Activated CD8-positive, alpha-beta T cell treated with anti-CD3 and anti-CD28 coated beads for 36 hours (primary cell): ENCODE data around the gene CALY. TPM values are rescaled to one million over a fixed set of nuclear protein-coding genes. Genes with fewer than 3 reads are reported as not detected.

ENCODE experiments used
- ATAC-seq: fragments of 200-7000 bp; cut with Tn5 transposase; one replicate; pipeline ENCODE4 v1.10.0; 2021; ENCODE audit warnings: mild to moderate bottlenecking, moderate library complexity
- CTCF ChIA-PET: fragments of 350-600 bp; sonication (Branson Sonifier 250); formaldehyde crosslinking; loops from one replicate; lab custom pipeline; 2021; ENCODE audit warnings: antibody characterized with exemption; lab: Charles Lee
- POLR2A ChIA-PET: fragments of 350-600 bp; sonication (Branson Sonifier 250); formaldehyde crosslinking; loops from one replicate; lab custom pipeline; 2021; ENCODE audit warnings: antibody characterized with exemption; lab: Charles Lee
- DNase-seq: peaks from one replicate; pipeline ENCODE4 v3.0.0-alpha.2; 2020
- H3K27ac Mint-ChIP-seq: one replicate; pipeline ENCODE4 v1.8.0; 2021; ENCODE audit warnings: mild to moderate bottlenecking, mixed read lengths
- H3K27me3 Mint-ChIP-seq: one replicate; pipeline ENCODE4 v1.8.0; 2021; ENCODE audit warnings: mixed read lengths
- H3K36me3 Mint-ChIP-seq: one replicate; pipeline ENCODE4 v1.8.0; 2021; ENCODE audit warnings: low read depth, mixed read lengths
- H3K4me1 Mint-ChIP-seq: one replicate; pipeline ENCODE4 v1.8.0; 2021; ENCODE audit warnings: low read depth, mixed read lengths
- H3K4me3 Mint-ChIP-seq: one replicate; pipeline ENCODE4 v1.8.0; 2021; ENCODE audit warnings: mild to moderate bottlenecking, moderate library complexity, mixed read lengths
- H3K9me3 Mint-ChIP-seq: one replicate; pipeline ENCODE4 v1.8.0; 2021; ENCODE audit warnings: mixed read lengths
- CTCF ChIP-seq: fragments of 200-600 bp; IDR thresholded peaks from one replicate; pipeline ENCODE4 v1.8.0; 2022; ENCODE audit warnings: antibody characterized with exemption, mild to moderate bottlenecking
- intact Hi-C: fragments of 100-400 bp; cut with micrococcal nuclease; formaldehyde crosslinking; loops from one replicate; pipeline ENCODE4 v1.10.0; 2022
- microRNA-seq: library from miRNA; unstranded; fragments of <30 nt; microRNA quantifications from one replicate; pipeline ENCODE4 v1.2.0, GENCODE V29; 2022; ENCODE audit warnings: borderline microRNAs expressed, borderline replicate concordance
- total RNA-seq, 2 experiments: library from RNA; stranded (reverse); gene quantifications; one replicate each; pipeline ENCODE4 v1.2.3, GENCODE V29; 2021

Gene CALY
- total RNA-seq, 2 experiments from 2014 or later = not detected

GRCh38 chr10:133275684-133276092 is 61.0 kb downstream of the CALY start:
- no peaks in the 10 kb centered on the region for H3K9me3 Mint-ChIP-seq
- intact Hi-C loops = no loop called here
- H3K27me3 Mint-ChIP-seq = no peaks in the 10 kb centered on the region

GRCh38 chr10:133274751-133275683 is 61.7 kb downstream of the CALY start:
- ATAC-seq (peak; percentile 70), DNase-seq (peak; percentile 93)
- ChIA-PET CTCF (interaction anchor here (0.8 to 3.0 kb wide), 8 partner anchors 12 to 132 kb away, joined by 3 to 28 read pairs (median 5); no protein-coding TSS in a partner anchor), POLR2A (interaction anchor here (0.6 to 6.1 kb wide), 6 partner anchors 8 to 86 kb away, joined by 3 to 46 read pairs (median 6); no protein-coding TSS in a partner anchor)
- Mint-ChIP-seq H3K27me3 (no peaks in the 10 kb centered on the region), H3K4me3 (peak overlapping the region; percentile 92), H3K9me3 (no peaks in the 10 kb centered on the region), H3K36me3 (peaks cover 7% of the 10 kb centered on the region), H3K27ac (peak overlapping the region; percentile 89), H3K4me1 (peaks cover 25% of the 10 kb centered on the region)
- TF ChIP-seq CTCF = no peak
- intact Hi-C loops = no loop called here

More at GRCh38 chr10:133275684-133276092, 61.0 kb downstream of the CALY start:
- Mint-ChIP-seq H3K4me3 (peak overlapping the region; percentile 92), H3K36me3 (peaks cover 7% of the 10 kb centered on the region), H3K27ac (peak overlapping the region; percentile 89), H3K4me1 (peaks cover 26% of the 10 kb centered on the region)
- peak; percentile 77 for DNase-seq
- peak; percentile 42 for ATAC-seq
- TF ChIP-seq CTCF = peak; percentile 40
- POLR2A ChIA-PET = interaction anchor here (0.6 to 6.1 kb wide), 6 partner anchors 9 to 85 kb away, joined by 3 to 46 read pairs (median 6); no protein-coding TSS in a partner anchor
- CTCF ChIA-PET = interaction anchor here (0.8 to 3.0 kb wide), 8 partner anchors 12 to 54 kb away, joined by 3 to 28 read pairs (median 5); no protein-coding TSS in a partner anchor

Small RNAs within 50 kb of the gene (microRNA-seq; reads per million reads assigned to microRNA genes)
- gene MIR3944 = 1.2 reads per million

Other genes starting within 250 kb of the CALY start
- gene ADGRA1, start 249.0 kb downstream of the CALY start, total RNA-seq = not detected
- not detected for gene KNDC1, start 176.7 kb downstream of the CALY start, total RNA-seq
- not detected for gene UTF1, start 106.7 kb downstream of the CALY start, total RNA-seq
- gene VENTX, start 99.0 kb downstream of the CALY start, total RNA-seq = under 1 TPM in 1 of 2 experiments, not detected in 1; 0.09 TPM
- gene ADAM8, start 60.0 kb downstream of the CALY start, total RNA-seq = 100 to 1,000 TPM; 106 to 115 TPM
- 10 to 100 TPM; 54.1 to 57.5 TPM for gene TUBGCP2, start 28.0 kb downstream of the CALY start, total RNA-seq
- gene ZNF511, start 28.0 kb downstream of the CALY start, total RNA-seq = 10 to 100 TPM; 58.0 to 60.1 TPM
- gene PRAP1, start 10.5 kb upstream of the CALY start, total RNA-seq = not detected
- gene FUOM, start 21.1 kb upstream of the CALY start, total RNA-seq = 10 to 100 TPM; 32.2 to 33.7 TPM
- gene ECHS1, start 36.5 kb upstream of the CALY start, total RNA-seq = 10 to 100 TPM; 50.7 to 51.4 TPM
- 1 to 10 TPM; 4.2 to 4.6 TPM for gene PAOX, start 42.4 kb upstream of the CALY start, total RNA-seq
- 10 to 100 TPM; 45.7 to 48.9 TPM for gene MTG1, start 57.3 kb upstream of the CALY start, total RNA-seq
- not detected for gene SPRN, start 87.7 kb upstream of the CALY start, total RNA-seq
- gene SCART1, start 117.0 kb upstream of the CALY start, total RNA-seq = 1 to 10 TPM; 2.8 to 2.9 TPM
- under 1 TPM; 0.43 to 0.87 TPM for gene CYP2E1, start 190.5 kb upstream of the CALY start, total RNA-seq
- not detected for gene SYCE1, start 228.7 kb upstream of the CALY start, total RNA-seq